HG03139 (cell line): ENCODE data around the gene SHROOM3.

Experiments used
- ATAC-seq: cut with Tn5 transposase; IDR thresholded peaks from one replicate; pipeline ENCODE4 v1.9.1; 2021; ENCODE audit not compliant: unreplicated experiment

The SHROOM3 gene

DNA sequence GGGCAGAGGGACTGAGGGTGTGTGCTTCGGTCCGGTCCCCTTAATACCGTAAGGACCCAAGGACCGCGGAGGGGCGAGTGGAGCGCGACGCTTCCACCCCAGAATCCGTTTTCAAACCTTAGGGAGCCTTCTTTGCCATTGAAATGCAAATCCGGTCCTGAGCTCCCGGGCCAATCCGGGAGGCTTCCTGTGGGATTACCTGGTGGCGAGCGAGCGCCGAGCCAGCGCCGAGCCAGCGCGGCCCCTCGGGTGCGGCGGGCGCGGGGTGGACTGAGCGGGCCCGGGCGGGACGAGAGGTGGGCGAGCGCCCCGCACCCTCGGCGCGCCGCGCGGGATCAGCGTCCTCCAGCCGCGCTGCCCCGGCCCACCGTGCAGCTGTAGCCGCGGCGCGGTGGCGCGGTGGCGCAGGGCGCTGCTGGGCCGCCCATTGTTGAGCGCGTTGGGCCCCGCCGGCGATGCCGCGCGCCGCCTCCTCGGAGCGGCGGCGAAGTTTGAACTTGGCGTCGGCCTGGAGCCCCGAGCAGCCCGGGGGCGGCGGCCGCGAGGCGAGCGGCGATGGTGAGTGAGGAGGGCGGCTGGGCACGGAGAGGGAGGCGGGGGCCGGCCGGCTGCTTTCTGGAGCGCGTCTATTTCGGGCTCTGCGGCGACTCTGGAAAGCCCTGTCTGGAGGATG, 254.3 kb downstream of the SHROOM3 start:
- peak; percentile 42 for ATAC-seq

DNA sequence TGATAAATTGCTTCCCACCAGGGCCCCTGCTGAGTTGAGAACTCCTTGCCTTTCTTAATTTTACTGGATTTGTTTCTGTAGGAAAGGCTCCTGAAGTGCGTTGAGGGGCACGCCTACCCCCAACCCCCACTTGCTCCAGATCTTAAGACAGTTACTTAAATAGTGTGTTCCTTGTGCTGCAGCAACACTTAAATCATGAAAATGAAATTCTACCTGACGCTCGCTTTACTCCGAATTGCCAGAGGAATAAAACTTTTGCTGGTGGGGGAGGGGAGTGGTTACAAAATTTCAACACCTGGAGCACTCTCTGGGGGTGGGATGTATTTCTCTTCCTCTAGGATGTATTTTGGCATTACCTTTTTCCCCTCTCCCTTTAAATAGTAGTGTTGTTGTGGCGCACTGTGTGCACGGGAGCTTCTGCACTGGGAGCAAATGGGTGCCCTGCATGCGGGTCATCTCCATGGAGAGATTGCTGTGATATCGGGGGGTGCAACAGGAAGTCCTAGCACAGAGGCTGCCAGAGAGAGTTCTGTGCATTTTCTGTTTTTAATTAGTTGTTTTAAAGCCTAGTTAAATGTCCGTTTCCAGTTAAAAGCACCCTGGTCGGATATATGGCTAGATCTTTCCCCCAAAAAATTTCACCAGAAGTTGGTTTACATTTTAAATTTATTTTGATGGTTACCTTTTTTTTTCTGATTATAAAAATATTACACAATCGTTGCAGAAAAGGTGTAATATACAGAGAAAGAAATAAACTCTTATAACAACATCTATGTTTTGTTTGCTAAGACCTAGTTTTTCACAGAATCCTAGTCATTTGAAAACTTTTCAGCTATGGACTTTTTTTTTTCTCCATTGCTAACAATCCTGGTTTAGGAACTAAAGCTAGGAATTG, 255.2 kb downstream of the SHROOM3 start:
- no peak for ATAC-seq

DNA sequence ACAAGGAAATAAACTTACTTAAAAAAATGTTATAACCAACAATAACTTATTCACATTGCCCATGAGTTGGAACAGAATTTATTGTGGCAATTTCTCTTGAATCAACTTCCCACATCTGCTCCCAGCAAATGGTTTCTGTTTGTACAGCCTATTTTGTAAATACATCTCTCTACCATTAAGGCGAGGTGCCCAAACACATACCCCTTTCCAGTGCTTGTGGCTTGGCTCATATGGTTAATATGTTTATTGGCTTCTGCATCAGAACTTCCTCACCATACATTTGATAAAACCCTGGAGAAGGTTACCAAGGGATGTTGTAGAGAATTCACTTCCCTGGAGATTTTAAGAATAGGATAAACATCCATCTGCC, 255.9 kb downstream of the SHROOM3 start:
- ATAC-seq: no peak

- ATAC-seq: no peak
Measured at GRCh38 chr4:76691807-76692582, 257.0 kb downstream of the SHROOM3 start.

DNA sequence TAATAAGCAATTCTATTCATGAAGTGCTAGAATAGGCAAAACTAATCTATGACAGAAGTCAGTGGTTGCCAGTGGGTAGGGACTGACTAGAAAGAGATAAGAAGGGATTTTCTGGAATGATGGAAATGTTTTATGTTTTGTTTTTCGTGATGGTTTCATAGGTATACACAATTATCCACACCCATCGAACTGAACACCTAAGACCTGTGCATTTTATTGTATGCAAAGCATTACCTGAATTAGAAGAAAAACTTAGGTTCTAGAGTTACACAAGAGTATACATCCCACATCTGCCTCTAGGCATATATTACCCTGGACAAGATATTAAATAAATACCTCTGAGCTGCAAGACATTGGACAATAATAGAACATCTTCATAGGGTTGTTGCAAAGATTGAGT, 257.7 kb downstream of the SHROOM3 start:
- no peak for ATAC-seq

- ATAC-seq: no peak
Measured at GRCh38 chr4:76694056-76694455, 259.0 kb downstream of the SHROOM3 start.

DNA sequence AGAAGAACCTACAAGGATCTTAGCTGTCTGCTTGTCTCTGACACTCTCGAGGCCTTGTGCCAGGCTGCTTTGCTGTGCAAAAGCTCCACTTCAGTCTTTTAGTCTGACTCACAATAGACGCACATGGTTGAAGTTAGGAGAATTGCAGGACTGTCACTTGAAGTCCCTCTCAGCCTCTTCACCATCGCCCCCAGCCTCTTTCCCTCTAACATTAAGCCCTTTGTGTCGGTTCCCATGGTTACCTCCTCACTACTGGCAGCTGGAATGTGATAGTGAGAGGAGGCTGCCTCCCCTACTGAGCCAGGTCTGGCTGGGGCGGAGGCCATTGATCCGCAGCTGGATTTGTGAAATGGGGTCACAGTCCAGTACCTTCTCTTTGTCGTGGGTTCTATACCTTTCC, 261.1 kb downstream of the SHROOM3 start:
- ATAC-seq: no peak

- peak; percentile 89 for ATAC-seq
Measured at GRCh38 chr4:76697129-76697803, 262.2 kb downstream of the SHROOM3 start.

- ATAC-seq: no peak
Measured at GRCh38 chr4:76698141-76698540, 263.1 kb downstream of the SHROOM3 start.

DNA sequence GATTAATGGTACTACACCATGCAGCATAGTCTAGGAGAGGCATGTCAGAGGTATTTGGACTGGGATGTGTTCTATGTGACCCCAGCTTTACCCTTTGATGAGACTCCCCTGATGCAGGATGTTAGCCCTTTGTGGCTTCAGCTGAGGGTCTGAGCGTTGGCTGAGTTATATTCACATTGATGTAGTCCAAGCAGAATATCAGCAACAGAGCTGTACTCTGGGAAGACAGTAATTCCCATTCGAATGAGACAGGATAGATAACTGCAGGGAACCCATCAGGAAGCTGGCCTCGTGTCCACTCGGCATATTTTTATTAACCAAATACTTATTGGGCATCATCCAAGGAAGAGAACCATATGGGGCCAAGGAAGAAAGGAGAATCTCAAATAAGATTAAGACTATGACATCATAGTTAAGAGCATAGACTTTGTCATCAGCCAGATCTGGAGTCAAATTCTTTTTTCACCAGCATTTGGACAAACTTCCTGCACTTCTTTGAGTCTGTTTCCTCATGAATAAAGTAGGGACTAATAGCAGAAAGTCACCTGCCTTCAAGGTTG, 264.8 kb downstream of the SHROOM3 start:
- no peak for ATAC-seq

DNA sequence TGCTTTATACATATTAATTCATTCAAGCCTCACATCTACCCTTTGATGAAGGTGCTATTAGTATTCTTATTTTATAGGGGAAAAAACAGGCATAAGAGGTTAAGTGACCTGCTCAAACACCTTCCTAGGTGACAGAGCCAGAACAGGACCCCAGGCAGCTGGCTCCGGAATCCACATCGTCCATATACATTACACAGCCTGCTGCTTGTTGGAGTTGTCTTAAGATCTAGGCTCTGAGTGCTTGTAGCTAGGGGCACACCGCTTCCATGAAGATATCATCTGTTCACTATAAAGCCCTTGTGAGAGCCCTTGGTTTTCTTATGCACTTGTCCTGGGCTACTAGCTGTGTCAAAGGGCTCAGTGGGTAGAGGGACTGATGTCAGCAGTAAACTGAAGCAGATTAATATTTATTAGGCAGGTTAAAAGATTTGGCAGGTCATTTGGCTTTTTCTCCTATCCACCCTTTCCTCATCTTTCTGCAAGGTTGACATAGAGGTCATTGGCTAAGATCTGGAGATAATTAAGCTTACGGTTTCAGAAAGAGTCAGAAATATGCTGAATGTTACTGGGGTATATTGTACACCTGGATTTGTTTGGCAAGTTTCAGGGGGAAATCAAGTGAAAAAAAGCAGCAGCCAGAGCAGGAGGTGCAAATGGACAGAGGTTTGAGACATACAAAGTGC, 267.6 kb downstream of the SHROOM3 start:
- ATAC-seq: no peak

DNA sequence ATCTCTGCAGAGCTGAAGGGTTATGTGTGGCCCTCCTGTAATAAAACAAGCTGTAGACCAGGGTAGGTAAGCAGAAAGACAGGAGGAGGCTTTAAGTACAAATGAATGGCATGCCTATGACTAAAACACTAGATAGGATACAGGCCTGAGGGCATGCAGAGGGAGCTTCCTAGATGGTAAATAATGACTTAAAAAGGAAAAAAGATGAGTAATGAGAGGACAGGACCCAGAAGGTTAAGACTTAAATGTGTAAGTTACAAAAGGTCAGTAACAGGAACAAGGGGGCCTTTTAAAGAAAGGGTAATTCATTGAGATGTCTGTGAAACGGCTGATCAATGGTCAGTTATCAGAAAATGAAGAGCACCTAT, 268.1 kb downstream of the SHROOM3 start:
- no peak for ATAC-seq

GRCh38 chr4:76703676-76704075, 268.6 kb downstream of the SHROOM3 start:
- ATAC-seq: no peak

- ATAC-seq: no peak
Measured at GRCh38 chr4:76704133-76704881, 269.3 kb downstream of the SHROOM3 start.

GRCh38 chr4:76705472-76705871, 270.4 kb downstream of the SHROOM3 start:
- no peak for ATAC-seq

DNA sequence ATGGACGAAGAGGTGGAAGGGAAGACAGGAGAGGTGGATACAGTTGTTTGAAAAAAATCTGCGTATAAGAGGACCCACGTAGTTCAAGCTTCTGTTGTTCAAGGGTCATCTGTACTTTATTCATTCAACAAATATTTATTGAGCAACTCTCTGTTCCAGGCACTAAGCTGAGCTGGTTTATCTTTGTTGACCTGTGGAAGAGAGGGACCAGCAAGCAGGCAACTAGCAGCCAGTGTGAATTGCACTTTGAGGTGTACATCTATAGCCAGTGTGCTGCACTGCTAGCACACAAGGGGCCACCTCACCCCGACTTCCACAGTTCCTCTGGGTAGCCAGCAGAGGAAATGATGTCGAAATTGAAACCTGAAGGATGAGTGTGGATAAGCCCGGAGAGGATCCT, 271.6 kb downstream of the SHROOM3 start:
- no peak for ATAC-seq

DNA sequence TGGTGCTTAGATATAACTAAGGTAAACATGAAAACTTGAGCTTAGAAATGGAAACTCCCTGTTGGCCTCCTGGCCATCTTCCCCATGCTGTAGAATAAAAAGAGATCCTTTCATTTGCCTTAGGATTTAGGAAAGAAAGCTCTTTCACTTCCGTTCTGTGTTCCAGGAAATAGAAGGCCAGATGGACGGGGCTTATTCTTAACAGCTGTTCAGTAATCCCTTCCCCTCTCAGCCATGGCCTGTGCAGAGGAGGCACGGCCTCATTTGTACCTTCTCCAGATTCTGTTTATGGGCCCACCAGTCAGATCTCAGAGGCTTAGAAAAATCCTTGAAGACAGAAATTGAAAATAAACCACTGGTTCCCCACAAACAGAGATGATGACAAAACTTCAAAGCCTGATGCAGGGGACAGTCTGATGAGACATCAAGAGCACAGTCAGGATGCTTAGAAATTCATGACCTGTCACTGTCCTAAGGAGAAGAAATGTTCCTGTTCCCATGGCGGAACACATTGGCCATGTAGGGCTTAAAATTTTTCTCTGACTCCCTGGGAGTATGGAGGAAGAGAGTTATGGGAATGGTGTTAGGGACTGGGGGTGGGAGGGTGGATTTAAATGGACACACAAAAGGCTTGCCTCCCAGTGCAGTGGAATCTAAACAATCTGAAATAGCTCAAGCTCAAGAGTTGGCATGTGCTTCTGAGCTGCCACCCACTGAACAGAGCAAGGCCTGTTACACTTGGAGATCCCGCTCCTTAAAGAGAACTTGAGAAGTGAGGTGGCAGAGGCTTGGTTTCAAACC, 274.1 kb downstream of the SHROOM3 start:
- ATAC-seq: no peak

DNA sequence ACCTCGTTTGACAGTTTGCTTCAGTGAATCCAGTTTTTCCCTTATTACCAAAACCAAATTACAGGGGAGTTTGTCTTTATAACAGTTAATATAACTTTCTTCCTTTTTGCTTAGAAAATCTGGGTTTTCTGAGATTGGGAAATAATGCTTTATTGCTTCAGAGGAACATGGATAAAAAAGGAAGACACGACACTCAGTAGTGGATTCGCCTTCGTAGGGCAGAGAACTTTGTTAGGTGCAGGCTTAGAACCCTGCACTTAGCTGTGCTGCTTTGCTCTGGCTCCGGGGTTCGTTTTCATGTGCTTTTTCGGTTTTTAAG, 274.7 kb downstream of the SHROOM3 start:
- ATAC-seq: no peak

DNA sequence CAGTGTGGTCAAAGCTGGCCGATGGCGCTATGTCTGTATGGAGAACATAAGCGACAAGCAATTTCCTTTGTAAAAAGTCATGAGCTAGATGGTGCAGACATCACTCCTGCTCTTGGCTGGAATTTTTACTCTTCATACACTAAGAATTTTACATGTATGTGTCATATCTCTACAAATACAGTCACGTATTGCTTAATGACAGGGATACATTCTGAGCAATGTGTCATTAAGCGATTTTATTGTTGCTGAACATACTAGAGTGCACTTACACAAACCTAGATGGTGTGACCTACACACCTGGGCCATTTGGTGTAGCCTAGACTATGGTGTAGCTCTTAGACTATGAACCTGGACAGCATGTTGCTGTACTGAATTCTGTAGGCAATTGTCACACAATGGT, 277.5 kb downstream of the SHROOM3 start:
- no peak for ATAC-seq
